Fibroblast of villous mesenchyme (primary cell): ENCODE measurements around the gene RXRA. TPM values are rescaled to one million over a fixed set of nuclear protein-coding genes. Genes with fewer than 3 reads are reported as not detected.
"Not testable (repeated sequence)": the region's sequence is repeated elsewhere in the genome, so short reads cannot be mapped to it uniquely, and the experiment has no call there.

Experiments
- DNase-seq: peaks from one replicate; pipeline ENCODE4 v3.0.0-alpha.2; 2010; ENCODE audit warnings: low read depth
- H3K4me3 ChIP-seq: 2 replicates; pipeline ENCODE4 v1.5.1; 2011; ENCODE audit warnings: low read depth, mild to moderate bottlenecking, low read length
- total RNA-seq: library from RNA; depleted of rRNA; stranded (reverse); fragments of >200 nt; gene quantifications from 2 replicates; pipeline ENCODE4 v1.2.3, GENCODE V29; 2012
- TF ChIP-seq, protein P1 (sequence below): IDR thresholded peaks from 2 replicates; pipeline ENCODE4 v1.5.1; 2012; ENCODE audit warnings: low read depth, mild to moderate bottlenecking, low read length; ENCODE audit not compliant: insufficient read depth

Gene RXRA
- total RNA-seq, 1 donor, result 16.0 TPM

DNA sequence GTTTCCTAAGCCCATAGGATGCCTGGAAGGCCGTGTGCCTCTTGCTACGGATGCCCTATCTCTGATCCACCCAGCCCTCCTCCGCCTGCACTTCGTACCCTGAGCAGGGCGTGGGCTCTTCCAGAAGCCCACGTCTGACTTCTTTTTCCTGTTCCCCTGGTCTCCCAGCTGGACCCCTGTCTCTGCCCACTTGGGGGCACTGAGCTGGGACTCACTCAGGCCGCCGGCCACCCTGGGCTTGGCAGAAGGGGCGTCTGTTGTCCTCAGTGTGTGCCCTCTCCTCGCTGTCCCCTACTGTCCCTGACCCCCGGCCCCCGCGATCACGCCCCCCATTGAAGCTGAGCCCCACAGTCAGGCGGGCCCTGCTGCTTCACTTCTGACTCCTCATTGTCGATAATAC, 22.0 kb upstream of the RXRA start:
- H3K4me3 ChIP-seq, result no peak overlapping the region
- no peak for DNase-seq
- TF ChIP-seq, protein P1, sequence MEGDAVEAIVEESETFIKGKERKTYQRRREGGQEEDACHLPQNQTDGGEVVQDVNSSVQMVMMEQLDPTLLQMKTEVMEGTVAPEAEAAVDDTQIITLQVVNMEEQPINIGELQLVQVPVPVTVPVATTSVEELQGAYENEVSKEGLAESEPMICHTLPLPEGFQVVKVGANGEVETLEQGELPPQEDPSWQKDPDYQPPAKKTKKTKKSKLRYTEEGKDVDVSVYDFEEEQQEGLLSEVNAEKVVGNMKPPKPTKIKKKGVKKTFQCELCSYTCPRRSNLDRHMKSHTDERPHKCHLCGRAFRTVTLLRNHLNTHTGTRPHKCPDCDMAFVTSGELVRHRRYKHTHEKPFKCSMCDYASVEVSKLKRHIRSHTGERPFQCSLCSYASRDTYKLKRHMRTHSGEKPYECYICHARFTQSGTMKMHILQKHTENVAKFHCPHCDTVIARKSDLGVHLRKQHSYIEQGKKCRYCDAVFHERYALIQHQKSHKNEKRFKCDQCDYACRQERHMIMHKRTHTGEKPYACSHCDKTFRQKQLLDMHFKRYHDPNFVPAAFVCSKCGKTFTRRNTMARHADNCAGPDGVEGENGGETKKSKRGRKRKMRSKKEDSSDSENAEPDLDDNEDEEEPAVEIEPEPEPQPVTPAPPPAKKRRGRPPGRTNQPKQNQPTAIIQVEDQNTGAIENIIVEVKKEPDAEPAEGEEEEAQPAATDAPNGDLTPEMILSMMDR, result no peak

DNA sequence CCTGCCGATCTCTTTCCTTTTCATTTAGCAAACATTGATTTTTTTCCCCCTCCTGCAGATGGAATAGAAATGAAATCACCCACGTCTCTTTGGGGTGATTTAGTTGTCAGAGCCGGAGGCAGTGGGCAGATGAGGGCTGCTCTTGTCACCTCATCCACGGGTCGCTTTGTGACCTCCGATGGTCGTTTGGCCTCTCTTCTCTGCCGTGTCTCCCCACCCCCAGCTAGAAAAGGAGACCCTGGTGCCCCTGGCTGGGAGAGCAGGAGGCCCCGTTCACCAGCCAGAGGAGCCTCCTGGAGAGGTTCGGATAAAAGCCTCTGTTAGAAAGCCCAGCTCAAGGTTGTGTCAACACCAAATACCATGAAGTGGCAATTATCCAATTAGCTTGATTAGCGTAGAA, 21.6 kb upstream of the RXRA start:
- H3K4me3 ChIP-seq, result no peak overlapping the region
- TF ChIP-seq, protein P1, result no peak
- no peak for DNase-seq

DNA sequence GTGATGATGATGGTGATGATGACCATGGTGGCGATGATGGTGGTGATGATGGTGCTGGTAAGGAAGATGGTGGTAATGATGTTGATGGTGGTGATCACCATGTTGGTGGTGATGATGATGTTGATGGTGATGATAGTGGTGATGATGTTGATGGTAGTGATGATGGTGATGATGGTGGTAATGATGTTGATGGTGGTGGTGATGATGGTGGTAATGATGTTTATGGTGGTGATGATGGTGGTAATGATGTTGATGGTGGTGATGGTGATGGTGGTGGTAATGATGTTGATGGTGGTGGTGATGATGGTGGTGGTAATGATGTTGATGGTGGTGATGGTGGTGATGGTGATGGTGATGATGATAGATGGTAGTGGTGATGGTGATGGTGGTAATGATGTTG, 20.7 kb upstream of the RXRA start:
- no peak overlapping the region for H3K4me3 ChIP-seq
- DNase-seq, result no peak
- TF ChIP-seq, protein P1, result no peak

DNA sequence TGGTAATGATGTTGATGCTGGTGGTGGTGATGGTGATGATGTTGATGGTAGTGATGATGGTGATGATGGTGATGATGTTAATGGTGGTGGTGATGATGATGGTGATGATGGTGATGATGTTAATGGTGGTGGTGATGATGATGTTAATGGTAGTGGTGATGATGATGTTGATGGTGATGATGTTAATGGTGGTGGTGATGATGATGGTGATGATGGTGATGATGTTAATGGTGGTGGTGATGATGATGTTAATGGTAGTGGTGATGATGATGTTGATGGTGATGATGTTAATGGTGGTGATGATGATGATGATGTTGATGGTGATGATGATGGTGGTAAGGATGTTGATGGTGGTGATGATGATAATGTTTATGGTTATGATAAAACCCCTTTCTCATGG, 20.2 kb upstream of the RXRA start:
- not testable (repeated sequence) for DNase-seq, H3K4me3 ChIP-seq

DNA sequence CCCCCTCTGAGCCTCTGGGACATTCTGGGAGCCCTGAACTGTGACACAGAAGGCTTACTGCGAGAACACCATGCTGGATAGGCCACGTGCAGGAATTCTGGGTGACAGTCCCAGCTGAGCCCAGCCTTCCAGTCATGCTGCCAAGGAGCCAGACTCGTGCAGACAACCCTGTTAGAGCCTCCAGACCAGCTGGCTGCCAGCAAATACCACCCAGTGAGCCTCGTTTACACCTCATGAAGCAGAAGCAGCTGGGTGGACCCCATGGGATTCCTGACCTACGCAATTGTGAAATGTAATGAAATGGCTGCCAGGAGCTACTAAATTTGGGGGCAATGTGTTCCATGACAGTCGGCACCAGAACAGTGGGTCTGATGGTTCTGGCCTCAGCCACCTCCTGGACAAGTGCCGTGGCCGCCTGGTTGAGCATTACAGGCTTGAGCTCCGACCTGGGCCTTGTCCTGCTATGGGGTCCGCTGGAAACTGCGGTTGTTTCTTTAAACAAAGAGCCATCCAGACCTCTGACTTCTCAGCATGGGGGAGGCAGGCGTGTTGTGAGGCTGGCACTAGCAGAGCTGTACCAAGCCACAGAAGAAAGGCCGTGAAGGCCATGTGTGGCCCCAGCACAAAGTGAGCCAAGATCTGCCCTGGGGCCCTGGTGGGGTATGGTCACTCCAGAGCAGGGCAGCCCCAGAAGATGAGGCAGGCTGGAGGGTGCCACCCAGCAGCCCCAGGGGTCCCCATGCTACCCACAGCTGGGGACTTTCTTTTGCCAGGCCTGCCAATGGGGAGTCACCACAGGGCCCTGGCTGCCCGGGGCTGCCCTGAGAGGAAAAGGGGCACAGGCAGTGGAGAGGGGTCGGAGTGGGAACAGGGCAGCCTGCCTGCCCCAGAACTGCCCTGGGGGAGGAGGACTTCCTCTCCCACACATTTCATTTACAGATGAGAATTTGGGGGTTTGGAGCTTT, 19.3 kb upstream of the RXRA start:
- TF ChIP-seq, protein P1, result no peak
- DNase-seq, result no peak
- H3K4me3 ChIP-seq, result no peak overlapping the region

DNA sequence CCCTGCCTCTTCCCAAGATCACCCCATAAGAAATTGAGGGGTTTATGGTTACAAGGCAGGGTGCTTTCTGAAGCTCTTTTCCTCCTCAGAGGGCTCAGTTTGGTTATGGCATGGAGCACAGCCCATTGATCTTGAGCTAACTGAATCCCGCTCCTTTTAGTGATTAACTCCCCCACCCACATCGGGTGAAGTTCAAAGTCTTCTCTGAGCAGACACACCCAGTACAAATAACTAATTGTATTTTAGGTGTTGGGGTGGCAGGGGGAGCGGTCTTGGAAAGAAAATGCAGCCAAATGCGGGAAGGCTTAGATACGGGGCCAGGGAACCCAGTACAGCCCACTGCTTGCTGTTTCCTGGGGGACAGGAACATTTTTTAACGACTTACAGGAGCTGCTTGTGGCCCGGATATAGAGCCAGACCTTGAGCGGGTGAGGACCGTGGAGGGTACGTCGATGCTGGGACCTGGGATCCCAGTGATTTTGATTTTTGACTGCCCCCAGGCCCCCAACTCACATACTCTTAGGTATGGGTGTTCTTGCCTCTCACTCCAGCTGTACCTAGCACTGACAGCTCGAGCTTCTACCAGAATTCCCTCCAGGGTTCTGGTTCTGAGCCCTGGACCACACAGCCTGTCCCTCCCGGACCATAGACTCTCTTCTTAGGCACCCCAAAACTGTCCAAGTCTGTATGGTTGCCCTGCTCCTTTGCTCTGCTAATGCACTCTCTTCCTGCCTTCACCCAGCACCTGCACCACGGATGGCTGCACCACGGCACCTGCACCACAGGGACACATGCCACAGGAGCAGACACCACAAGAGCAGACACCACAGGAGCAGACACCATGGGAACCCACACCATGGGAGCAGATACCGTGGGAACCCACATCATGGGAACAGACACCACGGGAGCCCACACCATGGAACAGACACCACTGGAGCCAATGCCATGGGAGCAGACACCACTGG, 18.3 kb upstream of the RXRA start:
- TF ChIP-seq, protein P1, result no peak
- no peak for DNase-seq
- no peak overlapping the region for H3K4me3 ChIP-seq

DNA sequence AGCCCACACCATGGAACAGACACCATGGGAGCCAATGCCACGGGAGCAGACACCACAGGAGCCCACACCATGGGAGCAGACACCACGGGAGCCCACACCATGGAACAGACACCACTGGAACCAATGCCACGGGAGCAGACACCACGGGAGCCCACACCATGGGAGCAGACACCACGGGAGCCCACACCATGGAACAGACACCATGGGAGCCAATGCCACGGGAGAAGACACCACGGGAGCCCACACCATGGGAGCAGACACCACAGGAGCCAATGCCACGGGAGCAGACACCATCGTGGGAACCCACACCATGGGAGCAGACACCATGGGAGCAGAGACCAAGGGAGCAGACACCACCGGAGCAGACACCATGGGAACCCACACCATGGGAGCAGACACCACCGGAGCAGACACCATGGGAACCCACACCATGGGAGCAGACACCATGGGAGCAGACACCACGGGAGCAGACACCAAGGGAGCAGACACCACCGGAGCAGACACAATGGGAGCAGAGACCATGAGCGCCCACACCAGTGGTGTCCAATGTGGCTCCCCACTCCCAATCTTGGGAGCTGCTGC, 17.5 kb upstream of the RXRA start:
- H3K4me3 ChIP-seq, DNase-seq: not testable (repeated sequence)
